Kidney epithelial cell (primary cell): ENCODE data around the gene STX18. TPM values are rescaled to one million over a fixed set of nuclear protein-coding genes. Genes with fewer than 3 reads are reported as not detected.

Experiments used
- DNase-seq: peaks from one replicate; pipeline ENCODE4 v3.0.0-alpha.2; 2010; ENCODE audit warnings: low read depth
- H3K27me3 ChIP-seq: 2 replicates; pipeline ENCODE4 v1.6.0; 2011; ENCODE audit warnings: low read length; ENCODE audit not compliant: control insufficient read depth, insufficient read depth
- H3K36me3 ChIP-seq: 2 replicates; pipeline ENCODE4 v1.5.1; 2011; ENCODE audit warnings: low read length; ENCODE audit not compliant: control insufficient read depth, insufficient read depth
- H3K4me3 ChIP-seq: 2 replicates; pipeline ENCODE4 v1.5.1; 2011; ENCODE audit warnings: low read depth, mild to moderate bottlenecking, control low read depth, low read length
- CTCF ChIP-seq: IDR thresholded peaks from 2 replicates; pipeline ENCODE4 v1.5.1; 2011; ENCODE audit warnings: mild to moderate bottlenecking, moderate library complexity, low read length, control low read depth, inconsistent platforms; ENCODE audit not compliant: insufficient read depth, poor library complexity, severe bottlenecking
- total RNA-seq: library from RNA; depleted of rRNA; stranded (reverse); fragments of >200 nt; gene quantifications from 2 replicates; pipeline ENCODE4 v1.2.3, GENCODE V29; 2015

The STX18 gene
- total RNA-seq, 1 donor from 2014 or later = 39.7 TPM

- no peak for DNase-seq
- no peak for TF ChIP-seq CTCF
- no peak overlapping the region for H3K4me3 ChIP-seq
- H3K27me3 ChIP-seq = no peaks in the 10 kb centered on the region
- H3K36me3 ChIP-seq = no peaks in the 10 kb centered on the region
Measured at GRCh38 chr4:4504783-4505182, 37.1 kb downstream of the STX18 start.

GRCh38 chr4:4502694-4503311 lies 39.0 kb downstream of the STX18 start:
- no peak overlapping the region for H3K4me3 ChIP-seq

GRCh38 chr4:4501679-4502078 lies 40.2 kb downstream of the STX18 start:
- no peaks in the 10 kb centered on the region for H3K36me3 ChIP-seq
- no peak for DNase-seq
- H3K27me3 ChIP-seq = no peaks in the 10 kb centered on the region
- H3K4me3 ChIP-seq = no peak overlapping the region
- TF ChIP-seq CTCF = no peak

More at GRCh38 chr4:4502694-4503311, 39.0 kb downstream of the STX18 start:
- Histone ChIP-seq H3K36me3 (no peaks in the 10 kb centered on the region), H3K27me3 (no peaks in the 10 kb centered on the region)
- no peak for TF ChIP-seq CTCF
- DNase-seq = no peak

- TF ChIP-seq CTCF = no peak
- Histone ChIP-seq H3K27me3 (no peaks in the 10 kb centered on the region), H3K4me3 (no peak overlapping the region), H3K36me3 (no peaks in the 10 kb centered on the region)
- DNase-seq = no peak
Measured at GRCh38 chr4:4499438-4500123, 42.3 kb downstream of the STX18 start.

- Histone ChIP-seq H3K27me3 (no peaks in the 10 kb centered on the region), H3K4me3 (no peak overlapping the region), H3K36me3 (no peaks in the 10 kb centered on the region)
- DNase-seq = no peak
- no peak for TF ChIP-seq CTCF
Measured at GRCh38 chr4:4496592-4497372, 45.1 kb downstream of the STX18 start.
